ENCODE results near the gene IDH3A.

The IDH3A gene

DNA sequence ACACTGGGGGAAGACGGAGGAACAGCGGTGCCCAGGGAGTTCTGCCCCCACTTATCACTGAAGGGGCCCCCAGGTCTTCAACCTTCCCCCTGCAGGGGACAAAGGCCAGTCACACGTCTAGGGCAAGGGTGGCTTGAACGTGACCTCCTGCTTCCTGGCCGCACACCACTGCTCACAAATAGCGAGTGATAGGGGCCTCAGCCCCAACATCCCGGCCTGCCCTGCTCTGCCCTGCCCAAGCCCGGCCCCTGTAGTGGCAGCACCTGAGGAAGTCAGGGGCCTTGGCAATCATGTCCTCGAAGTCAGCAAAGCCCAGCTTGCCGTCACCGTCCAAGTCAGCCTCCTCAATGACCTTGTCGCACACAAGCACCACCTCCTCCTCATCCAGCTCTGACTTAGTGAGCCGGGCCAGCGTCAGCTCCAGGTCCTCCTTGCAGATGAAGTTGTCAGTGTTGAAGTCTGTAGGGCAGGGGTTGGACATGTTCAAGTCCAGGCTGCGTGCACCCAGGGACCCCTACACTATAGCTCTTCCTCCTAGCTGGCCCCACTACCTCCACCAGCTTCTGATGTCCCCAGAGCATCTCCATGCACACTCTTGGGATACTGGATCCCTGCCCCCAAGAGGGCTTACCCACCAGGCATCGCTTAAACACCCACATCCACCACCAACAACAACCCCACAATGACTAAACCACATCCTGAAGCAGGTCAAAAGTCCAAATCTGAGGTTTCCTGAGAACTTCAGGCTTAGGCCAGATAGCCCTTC is 43.5 kb upstream of the IDH3A start:
- TF ChIP-seq, protein P1, sequence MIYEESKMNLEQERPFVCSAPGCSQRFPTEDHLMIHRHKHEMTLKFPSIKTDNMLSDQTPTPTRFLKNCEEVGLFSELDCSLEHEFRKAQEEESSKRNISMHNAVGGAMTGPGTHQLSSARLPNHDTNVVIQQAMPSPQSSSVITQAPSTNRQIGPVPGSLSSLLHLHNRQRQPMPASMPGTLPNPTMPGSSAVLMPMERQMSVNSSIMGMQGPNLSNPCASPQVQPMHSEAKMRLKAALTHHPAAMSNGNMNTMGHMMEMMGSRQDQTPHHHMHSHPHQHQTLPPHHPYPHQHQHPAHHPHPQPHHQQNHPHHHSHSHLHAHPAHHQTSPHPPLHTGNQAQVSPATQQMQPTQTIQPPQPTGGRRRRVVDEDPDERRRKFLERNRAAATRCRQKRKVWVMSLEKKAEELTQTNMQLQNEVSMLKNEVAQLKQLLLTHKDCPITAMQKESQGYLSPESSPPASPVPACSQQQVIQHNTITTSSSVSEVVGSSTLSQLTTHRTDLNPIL (CRISPR knock-in tag; IDR thresholded peaks at IDR 0.05; ENCODE audit: low read depth), result no peak
- TF ChIP-seq ARNTL (CRISPR knock-in tag; IDR thresholded peaks at IDR 0.05; ENCODE audit: borderline replicate concordance, low read depth) (no peak), SNAI2 (CRISPR knock-in tag; IDR thresholded peaks at IDR 0.05) (no peak)
- no peak for ATAC-seq

DNA sequence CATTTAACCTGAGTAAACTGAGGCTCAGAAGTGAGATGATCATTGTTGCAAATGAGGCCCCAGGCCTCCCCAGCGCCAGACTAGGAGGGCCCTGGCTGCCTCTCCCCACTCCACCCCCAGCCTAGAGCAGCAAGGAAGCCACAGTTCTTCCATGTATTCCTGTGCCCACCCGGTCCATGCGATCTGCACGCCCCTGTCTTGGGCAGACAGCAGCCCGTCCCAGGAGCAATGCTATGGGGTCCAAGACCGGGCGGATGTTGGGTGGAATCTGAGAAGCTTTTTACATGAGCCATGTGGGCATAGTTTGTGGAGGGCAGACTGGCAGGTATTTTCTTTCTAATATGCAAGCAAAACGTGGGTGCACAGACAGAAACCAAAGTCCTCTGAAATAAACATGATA is 41.7 kb upstream of the IDH3A start:
- TF ChIP-seq, protein P2, sequence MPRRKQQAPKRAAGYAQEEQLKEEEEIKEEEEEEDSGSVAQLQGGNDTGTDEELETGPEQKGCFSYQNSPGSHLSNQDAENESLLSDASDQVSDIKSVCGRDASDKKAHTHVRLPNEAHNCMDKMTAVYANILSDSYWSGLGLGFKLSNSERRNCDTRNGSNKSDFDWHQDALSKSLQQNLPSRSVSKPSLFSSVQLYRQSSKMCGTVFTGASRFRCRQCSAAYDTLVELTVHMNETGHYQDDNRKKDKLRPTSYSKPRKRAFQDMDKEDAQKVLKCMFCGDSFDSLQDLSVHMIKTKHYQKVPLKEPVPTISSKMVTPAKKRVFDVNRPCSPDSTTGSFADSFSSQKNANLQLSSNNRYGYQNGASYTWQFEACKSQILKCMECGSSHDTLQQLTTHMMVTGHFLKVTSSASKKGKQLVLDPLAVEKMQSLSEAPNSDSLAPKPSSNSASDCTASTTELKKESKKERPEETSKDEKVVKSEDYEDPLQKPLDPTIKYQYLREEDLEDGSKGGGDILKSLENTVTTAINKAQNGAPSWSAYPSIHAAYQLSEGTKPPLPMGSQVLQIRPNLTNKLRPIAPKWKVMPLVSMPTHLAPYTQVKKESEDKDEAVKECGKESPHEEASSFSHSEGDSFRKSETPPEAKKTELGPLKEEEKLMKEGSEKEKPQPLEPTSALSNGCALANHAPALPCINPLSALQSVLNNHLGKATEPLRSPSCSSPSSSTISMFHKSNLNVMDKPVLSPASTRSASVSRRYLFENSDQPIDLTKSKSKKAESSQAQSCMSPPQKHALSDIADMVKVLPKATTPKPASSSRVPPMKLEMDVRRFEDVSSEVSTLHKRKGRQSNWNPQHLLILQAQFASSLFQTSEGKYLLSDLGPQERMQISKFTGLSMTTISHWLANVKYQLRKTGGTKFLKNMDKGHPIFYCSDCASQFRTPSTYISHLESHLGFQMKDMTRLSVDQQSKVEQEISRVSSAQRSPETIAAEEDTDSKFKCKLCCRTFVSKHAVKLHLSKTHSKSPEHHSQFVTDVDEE (CRISPR knock-in tag; IDR thresholded peaks at IDR 0.05), result no peak
- TF ChIP-seq OSR1 (CRISPR knock-in tag; IDR thresholded peaks at IDR 0.05), result no peak
- TF ChIP-seq, protein P3, sequence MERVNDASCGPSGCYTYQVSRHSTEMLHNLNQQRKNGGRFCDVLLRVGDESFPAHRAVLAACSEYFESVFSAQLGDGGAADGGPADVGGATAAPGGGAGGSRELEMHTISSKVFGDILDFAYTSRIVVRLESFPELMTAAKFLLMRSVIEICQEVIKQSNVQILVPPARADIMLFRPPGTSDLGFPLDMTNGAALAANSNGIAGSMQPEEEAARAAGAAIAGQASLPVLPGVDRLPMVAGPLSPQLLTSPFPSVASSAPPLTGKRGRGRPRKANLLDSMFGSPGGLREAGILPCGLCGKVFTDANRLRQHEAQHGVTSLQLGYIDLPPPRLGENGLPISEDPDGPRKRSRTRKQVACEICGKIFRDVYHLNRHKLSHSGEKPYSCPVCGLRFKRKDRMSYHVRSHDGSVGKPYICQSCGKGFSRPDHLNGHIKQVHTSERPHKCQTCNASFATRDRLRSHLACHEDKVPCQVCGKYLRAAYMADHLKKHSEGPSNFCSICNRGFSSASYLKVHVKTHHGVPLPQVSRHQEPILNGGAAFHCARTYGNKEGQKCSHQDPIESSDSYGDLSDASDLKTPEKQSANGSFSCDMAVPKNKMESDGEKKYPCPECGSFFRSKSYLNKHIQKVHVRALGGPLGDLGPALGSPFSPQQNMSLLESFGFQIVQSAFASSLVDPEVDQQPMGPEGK (CRISPR knock-in tag; IDR thresholded peaks at IDR 0.05; ENCODE audit: borderline replicate concordance), result no peak
- TF ChIP-seq CSRNP3 (CRISPR knock-in tag; IDR thresholded peaks at IDR 0.05), result no peak
- no peak for TF ChIP-seq ZFP3 (CRISPR knock-in tag; IDR thresholded peaks at IDR 0.05)
- no peak for TF ChIP-seq ARNTL (CRISPR knock-in tag; IDR thresholded peaks at IDR 0.05; ENCODE audit: borderline replicate concordance, low read depth)
- TF ChIP-seq, protein P1 (CRISPR knock-in tag; IDR thresholded peaks at IDR 0.05; ENCODE audit: low read depth), result no peak
- ATAC-seq, result no peak

DNA sequence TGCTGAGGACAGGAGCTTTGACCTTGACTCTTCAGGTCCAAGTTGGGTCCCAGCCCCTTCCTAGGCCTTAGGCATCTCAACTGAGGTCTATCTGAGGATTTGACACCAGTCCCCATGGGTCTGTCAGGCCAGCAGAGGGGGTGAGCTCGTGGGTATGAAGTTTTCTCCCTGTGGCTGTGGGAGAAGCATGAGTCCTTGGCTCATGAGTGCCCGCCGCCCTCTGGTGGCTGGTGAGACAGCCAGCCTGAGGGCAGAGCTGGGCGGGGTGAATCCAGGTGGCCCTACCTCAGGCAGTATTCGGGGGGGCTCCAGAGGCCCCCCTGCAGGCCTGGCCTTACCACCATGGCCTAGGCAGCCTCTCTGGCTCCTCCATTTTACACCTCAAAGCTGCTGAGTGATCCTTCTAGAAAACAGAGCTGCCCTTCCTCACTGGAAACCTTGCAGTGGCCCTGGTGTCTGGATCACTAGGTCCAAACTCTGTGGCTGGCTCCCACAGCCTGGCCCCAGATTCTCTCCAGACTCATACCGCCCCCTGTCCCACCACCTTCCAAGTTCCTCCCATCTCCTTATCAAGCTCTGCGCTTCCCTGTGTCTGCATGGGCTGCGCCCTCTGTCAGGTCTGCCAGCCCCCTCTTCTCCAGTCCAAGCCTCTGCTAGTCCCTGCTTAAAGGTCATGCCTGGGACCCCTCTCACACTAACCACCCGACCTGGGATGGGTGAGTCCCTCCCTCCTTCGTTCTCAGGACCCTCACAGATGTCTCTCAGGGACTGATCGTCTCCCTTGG is 40.7 kb upstream of the IDH3A start:
- peak; percentile 97 for ATAC-seq
- TF ChIP-seq GLIS3 (CRISPR knock-in tag; IDR thresholded peaks at IDR 0.05), result no peak
- no peak for TF ChIP-seq ZC3H10 (CRISPR knock-in tag; IDR thresholded peaks at IDR 0.05)
- no peak for TF ChIP-seq PPARA (CRISPR knock-in tag; IDR thresholded peaks at IDR 0.05; ENCODE audit: borderline replicate concordance)
- TF ChIP-seq ZFP3 (CRISPR knock-in tag; IDR thresholded peaks at IDR 0.05), result no peak
- TF ChIP-seq OSR1 (CRISPR knock-in tag; IDR thresholded peaks at IDR 0.05), result no peak
- TF ChIP-seq ZNF8 (CRISPR knock-in tag; IDR thresholded peaks at IDR 0.05), result no peak
- TF ChIP-seq, protein P1 (CRISPR knock-in tag; IDR thresholded peaks at IDR 0.05; ENCODE audit: low read depth), result no peak
- TF ChIP-seq ESRRG (CRISPR knock-in tag; IDR thresholded peaks at IDR 0.05), result no peak

- no peak for ATAC-seq
- no peak for TF ChIP-seq TCF4 (CRISPR knock-in tag; IDR thresholded peaks at IDR 0.05; ENCODE audit: borderline replicate concordance)
- TF ChIP-seq ISL1 (CRISPR knock-in tag; IDR thresholded peaks at IDR 0.05), result no peak
- TF ChIP-seq ARNTL (CRISPR knock-in tag; IDR thresholded peaks at IDR 0.05; ENCODE audit: borderline replicate concordance, low read depth), result no peak
- TF ChIP-seq OSR1 (CRISPR knock-in tag; IDR thresholded peaks at IDR 0.05), result no peak
- TF ChIP-seq ZFP30 (CRISPR knock-in tag; IDR thresholded peaks at IDR 0.05), result no peak
- no peak for TF ChIP-seq POU6F1 (CRISPR knock-in tag; IDR thresholded peaks at IDR 0.05; ENCODE audit: borderline replicate concordance, low read depth)
- TF ChIP-seq PPARA (CRISPR knock-in tag; IDR thresholded peaks at IDR 0.05; ENCODE audit: borderline replicate concordance), result no peak
- TF ChIP-seq BACH2 (CRISPR knock-in tag; IDR thresholded peaks at IDR 0.05; ENCODE audit: borderline replicate concordance), result no peak
- no peak for TF ChIP-seq ZNF70 (CRISPR knock-in tag; IDR thresholded peaks at IDR 0.05)
- TF ChIP-seq ZFP3 (CRISPR knock-in tag; IDR thresholded peaks at IDR 0.05), result no peak
- TF ChIP-seq, protein P1 (CRISPR knock-in tag; IDR thresholded peaks at IDR 0.05; ENCODE audit: low read depth), result no peak
- TF ChIP-seq ZNF565 (CRISPR knock-in tag; conservative IDR thresholded peaks at IDR 0.05; ENCODE audit: low read depth), result no peak
Observed at GRCh38 chr15:78109156-78109555, 40.0 kb upstream of the IDH3A start.

Data from SK-N-SH treated with all-trans-retinoic acid at 6 μM for 48 hours (cell line).